ENCODE data around the gene BORCS6.

DNA sequence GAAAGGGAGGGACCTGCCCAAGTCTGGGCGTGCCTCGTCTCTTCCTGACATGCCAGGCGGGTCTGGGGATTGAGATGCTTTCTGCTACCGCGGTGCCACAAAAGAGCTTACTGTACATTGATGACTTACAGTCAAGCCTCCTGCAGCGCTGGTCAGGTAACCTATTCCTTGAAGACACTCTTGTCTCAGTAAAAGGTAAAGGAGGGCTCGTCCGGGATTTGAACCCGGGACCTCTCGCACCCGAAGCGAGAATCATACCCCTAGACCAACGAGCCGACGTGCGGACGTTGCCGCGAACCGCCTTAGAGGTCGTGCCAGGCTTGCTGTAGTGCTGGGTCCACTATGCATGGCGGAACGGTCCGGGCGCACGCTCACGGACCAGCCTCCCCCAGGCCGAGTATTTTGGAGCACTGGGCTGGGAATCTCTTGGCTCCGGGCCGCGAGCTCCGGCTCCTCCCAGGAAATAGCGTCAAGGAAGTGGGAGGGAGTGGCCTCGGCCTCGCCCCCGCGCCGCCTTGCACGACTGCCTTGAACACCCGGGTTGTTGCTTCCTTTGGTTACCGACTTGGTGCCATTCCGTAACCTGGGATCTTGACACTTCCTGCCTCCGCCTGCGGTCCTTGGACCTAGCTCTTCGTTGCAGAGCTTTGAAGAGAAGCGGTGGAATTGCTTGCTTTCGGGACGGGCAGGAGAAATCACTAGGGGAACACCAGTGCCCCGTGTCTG is 32.8 kb upstream of the BORCS6 start:
- TF ChIP-seq POLR2A (IDR thresholded peaks at IDR 0.05; ENCODE audit: low read depth, low read length) (peak; percentile 85), POLR2AphosphoS5 (IDR thresholded peaks at IDR 0.05; ENCODE audit: low read depth, low read length) (peak; percentile 56; the same call in 1 of the 2 replicates), TAF1 (IDR thresholded peaks at IDR 0.05; ENCODE audit: low read depth, low read length) (peak; percentile 63), SPI1 (IDR thresholded peaks at IDR 0.05; ENCODE audit: low read depth, low read length) (peak; percentile 20; the same call in 1 of the 2 replicates), POU2F2 (IDR thresholded peaks at IDR 0.05; ENCODE audit: low read depth, low read length) (peak; percentile 63; the same call in 1 of the 2 replicates)
